Parathyroid adenoma (tissue), 2 donors: ENCODE measurements around the gene KIFC3.
"Not testable (repeated sequence)": the region's sequence is repeated elsewhere in the genome, so short reads cannot be mapped to it uniquely, and the experiment has no call there.

ENCODE experiments used
- H2AFZ ChIP-seq: fragments of 300-600 bp; sonication (generic); one replicate; pipeline ENCODE4 v1.7.0; 2017; ENCODE audit warnings: antibody characterized with exemption, mild to moderate bottlenecking
- H3K27ac ChIP-seq: fragments of 300-600 bp; sonication (generic); one replicate; pipeline ENCODE4 v1.7.0; 2017
- H3K27me3 ChIP-seq: fragments of 300-600 bp; sonication (generic); one replicate; pipeline ENCODE4 v1.7.0; 2017; ENCODE audit warnings: low read length; ENCODE audit not compliant: control insufficient read depth, insufficient read depth
- H3K36me3 ChIP-seq: fragments of 300-600 bp; sonication (generic); one replicate; pipeline ENCODE4 v1.7.0; 2017; ENCODE audit warnings: low read length; ENCODE audit not compliant: control insufficient read depth, insufficient read depth
- H3K4me1 ChIP-seq: fragments of 300-600 bp; sonication (generic); one replicate; pipeline ENCODE4 v1.7.0; 2017; ENCODE audit warnings: control low read depth
- H3K4me2 ChIP-seq: fragments of 300-600 bp; sonication (generic); one replicate; pipeline ENCODE4 v1.7.0; 2017; ENCODE audit warnings: low read length
- H3K4me3 ChIP-seq: fragments of 300-600 bp; sonication (generic); one replicate; pipeline ENCODE4 v1.7.0; 2017; ENCODE audit warnings: low read depth, low read length
- H3K79me2 ChIP-seq: fragments of 300-600 bp; sonication (generic); one replicate; pipeline ENCODE4 v1.7.0; 2017; ENCODE audit warnings: control low read depth
- H3K9ac ChIP-seq: fragments of 300-600 bp; sonication (generic); one replicate; pipeline ENCODE4 v1.7.0; 2017; ENCODE audit warnings: mild to moderate bottlenecking
- H3K9me3 ChIP-seq: fragments of 300-600 bp; sonication (generic); one replicate; pipeline ENCODE4 v1.7.0; 2017; ENCODE audit warnings: low read length; ENCODE audit not compliant: control insufficient read depth
- TF ChIP-seq, protein P1 (sequence below): fragments of 300-600 bp; sonication (generic); IDR thresholded peaks from one replicate; pipeline ENCODE4 v1.7.0; 2017; ENCODE audit warnings: antibody characterized with exemption, mild to moderate bottlenecking
- donor health status: primary hyperparathyroidism.

The KIFC3 gene

DNA sequence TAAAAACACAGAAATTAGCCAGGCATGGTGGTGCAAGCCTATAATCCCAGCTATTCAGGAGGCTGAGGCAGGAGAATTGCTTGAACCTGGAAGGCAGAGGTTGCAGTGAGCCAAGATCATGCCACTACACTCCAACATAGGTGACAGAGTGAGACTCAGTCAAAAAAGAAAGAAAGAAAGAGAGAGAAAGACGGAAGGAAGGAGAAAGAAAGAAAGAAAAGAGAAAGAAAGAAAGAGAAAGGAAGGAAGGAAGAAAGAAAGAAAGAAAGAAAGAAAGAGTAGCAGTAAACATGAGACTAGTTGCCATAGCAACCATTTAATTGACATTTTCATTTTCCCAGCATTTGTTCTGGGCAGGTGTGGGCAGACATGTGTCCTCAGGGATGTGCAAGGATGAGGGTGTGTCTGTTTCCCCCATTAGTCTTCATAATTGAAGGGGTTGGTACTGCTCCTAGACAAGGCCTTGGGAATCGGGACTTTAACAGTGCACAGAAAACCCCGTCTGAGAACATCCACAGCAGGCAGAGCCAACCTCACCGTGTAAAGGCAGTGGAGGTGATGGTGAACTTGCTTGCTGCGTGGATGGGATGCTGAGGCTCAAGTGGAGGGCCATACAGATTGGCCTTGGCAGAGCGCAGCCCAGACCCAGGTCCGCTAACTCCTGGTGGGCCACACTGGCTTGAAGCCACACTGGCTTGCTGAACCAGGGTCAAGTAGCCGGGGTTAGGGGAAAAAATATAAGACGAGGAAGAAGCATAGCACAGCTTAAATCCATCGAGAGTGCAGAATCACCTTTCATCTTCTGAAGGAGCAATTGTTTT, 35.2 kb upstream of the KIFC3 start:
- H3K4me1 ChIP-seq: no peaks in the 10 kb centered on the region
- TF ChIP-seq, protein P1, sequence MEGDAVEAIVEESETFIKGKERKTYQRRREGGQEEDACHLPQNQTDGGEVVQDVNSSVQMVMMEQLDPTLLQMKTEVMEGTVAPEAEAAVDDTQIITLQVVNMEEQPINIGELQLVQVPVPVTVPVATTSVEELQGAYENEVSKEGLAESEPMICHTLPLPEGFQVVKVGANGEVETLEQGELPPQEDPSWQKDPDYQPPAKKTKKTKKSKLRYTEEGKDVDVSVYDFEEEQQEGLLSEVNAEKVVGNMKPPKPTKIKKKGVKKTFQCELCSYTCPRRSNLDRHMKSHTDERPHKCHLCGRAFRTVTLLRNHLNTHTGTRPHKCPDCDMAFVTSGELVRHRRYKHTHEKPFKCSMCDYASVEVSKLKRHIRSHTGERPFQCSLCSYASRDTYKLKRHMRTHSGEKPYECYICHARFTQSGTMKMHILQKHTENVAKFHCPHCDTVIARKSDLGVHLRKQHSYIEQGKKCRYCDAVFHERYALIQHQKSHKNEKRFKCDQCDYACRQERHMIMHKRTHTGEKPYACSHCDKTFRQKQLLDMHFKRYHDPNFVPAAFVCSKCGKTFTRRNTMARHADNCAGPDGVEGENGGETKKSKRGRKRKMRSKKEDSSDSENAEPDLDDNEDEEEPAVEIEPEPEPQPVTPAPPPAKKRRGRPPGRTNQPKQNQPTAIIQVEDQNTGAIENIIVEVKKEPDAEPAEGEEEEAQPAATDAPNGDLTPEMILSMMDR: no peak
- H3K4me3 ChIP-seq: no peak overlapping the region
- no peak overlapping the region for H3K27ac ChIP-seq
- no peaks in the 10 kb centered on the region for H3K36me3 ChIP-seq
- H3K4me2 ChIP-seq: no peak overlapping the region
- no peak overlapping the region for H3K9ac ChIP-seq
- no peaks in the 10 kb centered on the region for H3K9me3 ChIP-seq
- no peaks in the 10 kb centered on the region for H3K27me3 ChIP-seq
- no peaks in the 10 kb centered on the region for H3K79me2 ChIP-seq
- no peak overlapping the region for H2AFZ ChIP-seq

DNA sequence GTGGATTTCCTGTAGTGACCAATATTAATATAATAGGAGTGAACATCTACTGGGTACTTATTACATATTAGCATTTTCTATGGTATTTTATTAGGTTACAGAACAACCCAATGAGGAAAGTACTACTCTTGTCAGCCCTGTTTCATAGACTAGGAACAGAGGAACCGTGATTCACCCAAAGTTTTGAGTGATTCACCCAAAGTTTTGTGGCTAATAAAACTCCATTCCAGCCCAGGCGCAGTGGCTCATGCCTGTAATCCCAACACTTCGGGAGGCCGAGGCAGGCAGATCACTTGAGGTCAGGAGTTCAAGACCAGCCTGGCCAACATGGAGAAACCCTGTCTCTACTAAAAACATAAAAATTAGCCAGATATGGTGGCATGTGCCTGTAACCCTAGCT, 33.1 kb upstream of the KIFC3 start:
- H3K4me1 ChIP-seq, H3K27ac ChIP-seq, H2AFZ ChIP-seq, H3K36me3 ChIP-seq, H3K9me3 ChIP-seq, H3K79me2 ChIP-seq, H3K4me2 ChIP-seq, H3K27me3 ChIP-seq, H3K4me3 ChIP-seq, H3K9ac ChIP-seq: not testable (repeated sequence)

DNA sequence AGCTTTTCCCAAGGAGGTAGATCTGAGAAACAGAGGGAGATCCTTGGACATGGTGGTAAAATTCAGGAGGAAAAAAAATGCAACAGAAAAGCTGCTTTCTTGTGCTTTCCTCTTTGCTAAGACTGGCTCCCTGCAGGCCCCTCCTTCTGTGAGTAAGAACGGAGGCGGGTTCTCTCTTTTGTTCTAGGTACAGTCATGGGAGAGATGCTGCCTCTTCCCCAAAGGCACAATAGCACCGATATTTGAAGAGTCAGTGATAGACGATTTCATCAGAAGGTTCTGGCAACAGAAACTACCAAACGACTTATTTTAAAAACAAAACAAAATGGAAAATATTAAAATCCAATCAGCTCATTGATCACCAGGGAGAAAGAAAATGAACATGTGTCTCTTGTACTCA, 32.6 kb upstream of the KIFC3 start:
- Histone ChIP-seq H3K9ac (no peak overlapping the region), H3K27ac (no peak overlapping the region), H3K4me2 (no peak overlapping the region), H3K4me1 (no peaks in the 10 kb centered on the region), H3K79me2 (no peaks in the 10 kb centered on the region), H3K27me3 (no peaks in the 10 kb centered on the region), H2AFZ (no peak overlapping the region), H3K4me3 (no peak overlapping the region), H3K36me3 (no peaks in the 10 kb centered on the region), H3K9me3 (no peaks in the 10 kb centered on the region)
- TF ChIP-seq, protein P1: no peak

DNA sequence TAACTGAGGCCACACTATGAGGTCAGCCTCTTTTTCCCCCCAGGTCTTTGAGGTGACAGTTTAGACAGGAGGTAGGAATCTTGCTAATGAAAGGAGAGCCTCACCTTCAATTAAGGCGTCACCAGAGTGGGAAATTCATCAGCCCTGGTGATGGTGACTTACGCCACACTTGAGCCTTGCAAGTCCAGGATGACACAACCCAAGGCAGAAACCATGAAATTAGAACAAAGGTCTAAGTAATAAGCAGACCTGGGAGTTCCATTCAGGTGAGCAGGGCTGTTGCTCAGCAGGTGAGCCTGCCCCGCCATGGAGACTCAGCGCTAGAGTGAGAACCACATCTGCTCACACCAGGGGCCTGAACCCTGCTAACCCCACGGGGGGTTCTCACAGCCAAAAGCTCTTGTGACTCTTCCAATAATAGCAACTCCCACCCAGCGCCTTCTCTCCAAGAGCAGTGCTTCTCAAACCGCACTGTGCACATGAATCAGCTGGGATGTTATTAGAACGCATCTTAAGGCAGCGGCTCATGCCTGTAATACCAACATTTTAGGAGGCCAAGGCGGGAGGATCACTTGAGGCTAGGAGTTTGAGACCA, 28.7 kb upstream of the KIFC3 start:
- TF ChIP-seq, protein P1: no peak
- no peak overlapping the region for H2AFZ ChIP-seq
- H3K4me3 ChIP-seq: no peak overlapping the region
- H3K36me3 ChIP-seq: no peaks in the 10 kb centered on the region
- no peaks in the 10 kb centered on the region for H3K9me3 ChIP-seq
- no peak overlapping the region for H3K27ac ChIP-seq
- H3K4me2 ChIP-seq: no peak overlapping the region
- no peaks in the 10 kb centered on the region for H3K4me1 ChIP-seq
- no peak overlapping the region for H3K9ac ChIP-seq
- H3K27me3 ChIP-seq: no peaks in the 10 kb centered on the region
- H3K79me2 ChIP-seq: no peaks in the 10 kb centered on the region

DNA sequence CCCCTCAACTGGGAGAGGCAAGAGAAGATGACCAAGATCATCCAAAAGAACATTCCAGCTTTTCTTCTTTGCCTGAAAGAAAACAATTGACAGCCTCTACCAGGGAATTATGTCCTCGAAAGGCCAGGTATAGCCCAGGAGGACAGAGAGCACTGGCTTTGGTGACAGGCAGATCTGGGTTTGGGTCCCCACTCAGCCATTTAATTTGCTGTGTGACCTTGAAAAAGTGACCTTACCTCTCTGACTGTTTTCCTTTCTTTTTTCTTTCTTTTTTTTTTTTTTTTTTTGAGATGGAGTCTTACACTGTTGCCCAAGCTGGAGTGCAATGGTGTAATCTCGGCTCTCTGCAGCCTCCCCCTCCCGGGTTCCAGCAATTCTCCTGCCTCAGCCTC, 27.7 kb upstream of the KIFC3 start:
- H3K27ac ChIP-seq: no peak overlapping the region
- no peak overlapping the region for H3K4me2 ChIP-seq

More for the DNA sequence above, 27.7 kb upstream of the KIFC3 start:
- no peak overlapping the region for H2AFZ ChIP-seq
- H3K79me2 ChIP-seq: no peaks in the 10 kb centered on the region
- H3K4me3 ChIP-seq: no peak overlapping the region
- H3K27me3 ChIP-seq: no peaks in the 10 kb centered on the region
- no peak overlapping the region for H3K9ac ChIP-seq
- no peaks in the 10 kb centered on the region for H3K36me3 ChIP-seq
- H3K4me1 ChIP-seq: peaks cover 3% of the 10 kb centered on the region
- no peaks in the 10 kb centered on the region for H3K9me3 ChIP-seq
- TF ChIP-seq, protein P1: no peak
